Ramos (cell line): ENCODE measurements around the gene CYTH1.

ENCODE experiments used
- in situ Hi-C: fragments of 300-500 bp; cut with MboI; formaldehyde crosslinking; loops from one replicate; pipeline ENCODE4 v1.14.3; 2022; ENCODE audit warnings: low sequenced_read_pairs; ENCODE audit not compliant: unreplicated experiment

The CYTH1 gene

GRCh38 chr17:78641666-78642065, 140.4 kb downstream of the CYTH1 start:
- in situ Hi-C loops = no loop called here

DNA sequence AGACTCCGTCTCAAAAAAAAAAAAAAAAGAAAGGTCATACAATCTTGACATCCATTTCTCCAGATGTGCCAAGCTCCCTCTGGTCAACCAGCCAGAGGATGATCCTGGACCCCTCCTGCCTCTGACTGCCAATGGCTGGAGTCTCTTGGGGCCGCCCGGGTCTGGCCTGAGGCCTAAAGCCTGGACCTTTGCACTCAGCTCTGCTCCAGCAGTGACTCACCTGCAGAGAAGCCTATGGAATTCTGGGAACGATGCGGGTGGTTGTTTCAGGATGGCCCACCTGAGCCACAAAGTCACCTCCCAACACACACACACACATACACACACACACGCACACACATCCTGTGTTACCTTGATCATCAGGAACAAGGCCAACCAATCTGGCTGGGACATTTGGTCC, 140.8 kb downstream of the CYTH1 start:
- in situ Hi-C loops = no loop called here

DNA sequence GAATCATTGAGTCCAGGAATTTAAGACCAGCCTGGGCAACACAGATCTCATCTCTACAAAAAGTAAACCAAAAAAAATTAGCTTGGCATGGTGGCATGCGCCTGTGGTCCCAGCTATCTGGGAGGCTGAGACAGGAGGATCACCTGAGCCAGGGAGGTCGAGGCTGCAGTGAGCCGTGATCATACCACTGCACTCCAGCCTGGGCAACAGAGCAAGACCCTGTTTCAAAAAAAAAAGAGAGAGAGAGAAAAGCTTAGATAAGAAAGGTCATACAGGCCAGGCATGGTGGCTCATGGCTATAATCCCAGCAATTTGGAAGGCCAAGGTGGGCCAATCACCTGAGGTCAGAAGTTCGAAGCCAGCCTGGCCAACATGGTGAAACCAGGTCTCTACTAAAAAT, 141.4 kb downstream of the CYTH1 start:
- in situ Hi-C loops = no loop called here

GRCh38 chr17:78637643-78638420, 144.2 kb downstream of the CYTH1 start:
- in situ Hi-C loops = no loop called here

GRCh38 chr17:78637146-78637545, 144.9 kb downstream of the CYTH1 start:
- in situ Hi-C loops = no loop called here

DNA sequence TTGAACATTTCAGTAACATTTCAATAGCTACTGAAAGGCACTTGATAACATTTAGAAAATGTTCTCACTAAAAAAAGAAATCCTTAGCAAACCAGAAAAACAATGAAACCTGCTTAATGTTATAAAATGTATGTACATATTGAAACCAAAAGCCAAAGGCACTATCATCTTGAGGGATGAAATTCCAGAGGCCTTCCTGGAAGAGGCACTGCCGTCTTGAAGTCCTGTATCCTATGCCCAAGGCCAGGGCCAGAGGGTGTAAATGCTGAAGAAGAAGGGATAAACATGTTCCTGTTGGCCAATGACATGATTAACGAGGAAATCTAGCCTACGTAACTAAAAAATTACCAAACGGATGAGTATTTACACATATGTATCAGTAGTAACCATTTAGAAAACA, 147.9 kb downstream of the CYTH1 start:
- in situ Hi-C loops = no loop called here

DNA sequence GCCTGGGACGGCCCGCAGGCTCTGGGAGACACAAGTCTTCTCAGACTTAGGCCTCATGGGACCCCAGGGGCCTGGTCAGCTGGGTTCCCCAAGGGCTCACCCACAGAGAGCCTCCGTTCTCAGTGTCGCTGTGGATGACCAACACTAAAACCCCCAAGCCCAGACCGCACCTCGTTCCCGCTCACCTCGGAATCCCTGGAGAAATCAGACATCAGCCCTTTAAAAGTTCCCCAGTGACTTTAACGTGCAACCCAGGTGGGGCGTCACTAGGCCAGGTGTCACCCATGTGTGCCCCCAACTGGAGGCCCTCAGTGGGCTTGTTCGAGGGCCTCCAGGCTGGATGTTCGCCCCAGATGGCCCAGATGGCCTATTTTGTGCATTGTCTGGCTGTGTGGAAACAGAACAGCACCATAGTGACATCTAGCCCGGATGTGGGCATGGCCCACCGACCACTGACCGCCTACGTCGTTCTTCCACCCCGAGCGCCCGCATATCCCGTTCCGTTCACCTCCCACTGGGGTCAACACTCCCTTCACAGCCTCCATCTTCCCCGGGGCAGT, 152.6 kb downstream of the CYTH1 start:
- in situ Hi-C loops = no loop called here

- in situ Hi-C loops = no loop called here
Measured at GRCh38 chr17:78628547-78629435, 153.3 kb downstream of the CYTH1 start.

DNA sequence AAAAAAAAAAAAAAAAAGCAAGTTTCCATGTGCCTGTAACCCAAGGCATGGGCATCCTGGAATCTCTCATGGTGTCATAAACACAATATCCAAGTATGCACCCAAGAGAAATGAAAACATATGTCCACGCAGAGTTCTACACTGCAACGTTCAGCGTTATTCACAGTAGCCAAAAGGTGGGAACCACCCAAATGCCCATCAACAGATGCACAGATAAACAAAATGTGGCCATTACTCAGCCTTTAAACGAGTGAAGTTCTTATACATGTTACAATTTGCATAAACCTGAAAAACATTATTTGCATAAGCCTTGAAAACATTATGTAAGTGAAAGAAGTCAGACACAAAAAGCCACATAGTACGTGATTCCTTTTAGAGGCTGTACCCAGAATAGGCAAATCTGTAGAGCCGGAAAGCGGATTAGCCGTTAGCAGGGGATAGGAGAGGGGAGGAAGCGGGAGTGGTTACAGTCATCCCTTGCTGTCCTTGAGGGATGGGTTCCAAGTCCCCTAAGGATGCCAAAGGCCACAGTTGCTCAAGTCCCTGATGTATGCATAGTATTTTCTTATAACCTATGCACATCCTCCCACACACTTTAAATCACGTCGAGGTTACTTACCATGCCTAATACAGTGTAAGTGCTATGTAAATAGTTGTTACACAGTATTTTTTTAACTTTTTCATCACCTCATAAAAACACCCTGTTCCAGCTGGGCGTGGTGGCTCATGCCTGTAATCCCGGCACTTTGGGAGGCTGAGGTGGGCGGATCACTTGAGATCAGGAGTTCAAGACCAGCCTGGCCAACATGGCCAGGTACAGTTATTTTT, 157.5 kb downstream of the CYTH1 start:
- in situ Hi-C loops = no loop called here
